ENCODE measurements around the gene MAP3K20. TPM values are rescaled to one million over a fixed set of nuclear protein-coding genes. Genes with fewer than 3 reads are reported as not detected.

MAP3K20 gene
- total RNA-seq, 1 experiment from 2014 or later = 15.2 TPM

DNA sequence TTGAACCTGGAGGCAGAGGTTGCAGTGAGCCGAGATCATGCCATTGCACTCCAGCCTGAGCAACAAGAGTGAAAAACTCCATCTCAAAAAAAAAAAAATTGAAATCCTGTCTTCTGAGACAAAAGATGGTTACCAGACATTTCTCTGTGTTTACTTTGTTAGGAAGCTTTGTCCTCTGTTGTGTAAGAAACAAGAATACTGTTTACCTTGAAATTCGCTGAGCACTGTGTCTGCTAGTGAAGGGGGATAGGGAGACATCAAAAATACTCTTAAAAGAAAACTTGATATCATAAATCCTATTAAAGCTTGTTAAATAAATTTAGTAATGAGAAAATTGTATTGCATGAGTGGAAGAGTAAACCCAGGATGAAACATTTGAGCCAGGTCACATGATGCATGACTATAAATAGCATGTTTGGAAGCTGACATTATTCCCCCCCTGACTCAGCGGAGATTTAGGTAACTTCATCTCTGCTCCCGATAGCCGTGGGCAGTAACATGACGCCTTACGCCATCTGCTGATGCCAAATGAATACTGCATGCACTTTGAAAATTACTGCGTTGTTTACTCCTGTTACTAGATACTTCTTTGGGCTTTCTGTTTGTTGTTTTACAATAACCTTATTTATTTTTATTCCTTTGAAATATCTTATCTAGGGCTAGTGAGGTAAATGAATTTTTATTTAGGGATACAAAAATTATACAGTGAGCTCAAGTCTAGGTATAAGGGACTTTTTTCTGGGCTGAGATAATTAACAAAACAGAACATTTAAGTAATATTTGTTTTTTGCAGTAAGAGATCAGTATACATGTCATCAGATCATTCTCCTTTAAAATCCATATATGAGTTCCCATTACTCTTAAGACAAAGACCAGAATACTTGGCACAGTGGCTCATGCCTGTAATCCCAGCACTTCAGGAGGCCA lies 134.9 kb downstream of the MAP3K20 start:
- no peaks in the 10 kb centered on the region for H3K27me3 Mint-ChIP-seq (ENCODE audit: low read depth)
- CTCF ChIA-PET = interaction anchor here (0.6 to 3.7 kb wide), 12 partner anchors 9 to 238 kb away, joined by 3 to 26 read pairs (median 3); no protein-coding TSS in a partner anchor
- DNase-seq (ENCODE audit: low spot score) (peak; percentile 58), ATAC-seq (peak; percentile 89)
- no peaks in the 10 kb centered on the region for H3K9me3 Mint-ChIP-seq
- POLR2A ChIA-PET = no interaction called here
- H3K4me3 Mint-ChIP-seq = no peak overlapping the region
- H3K36me3 Mint-ChIP-seq = no peaks in the 10 kb centered on the region
- no peak overlapping the region for H3K27ac Mint-ChIP-seq
- peaks cover 9% of the 10 kb centered on the region for H3K4me1 Mint-ChIP-seq
- TF ChIP-seq USF1 (CRISPR knock-in tag; IDR thresholded peaks at IDR 0.05) (peak; percentile 35; the same call in 1 of the 2 replicates), ZNF138 (CRISPR knock-in tag; conservative IDR thresholded peaks at IDR 0.05) (no peak), USF2 (CRISPR knock-in tag; IDR thresholded peaks at IDR 0.05) (0 out of 2 replicates have a peak, but pooled peaks have one; percentile 30)
- TF ChIP-seq, protein P1, sequence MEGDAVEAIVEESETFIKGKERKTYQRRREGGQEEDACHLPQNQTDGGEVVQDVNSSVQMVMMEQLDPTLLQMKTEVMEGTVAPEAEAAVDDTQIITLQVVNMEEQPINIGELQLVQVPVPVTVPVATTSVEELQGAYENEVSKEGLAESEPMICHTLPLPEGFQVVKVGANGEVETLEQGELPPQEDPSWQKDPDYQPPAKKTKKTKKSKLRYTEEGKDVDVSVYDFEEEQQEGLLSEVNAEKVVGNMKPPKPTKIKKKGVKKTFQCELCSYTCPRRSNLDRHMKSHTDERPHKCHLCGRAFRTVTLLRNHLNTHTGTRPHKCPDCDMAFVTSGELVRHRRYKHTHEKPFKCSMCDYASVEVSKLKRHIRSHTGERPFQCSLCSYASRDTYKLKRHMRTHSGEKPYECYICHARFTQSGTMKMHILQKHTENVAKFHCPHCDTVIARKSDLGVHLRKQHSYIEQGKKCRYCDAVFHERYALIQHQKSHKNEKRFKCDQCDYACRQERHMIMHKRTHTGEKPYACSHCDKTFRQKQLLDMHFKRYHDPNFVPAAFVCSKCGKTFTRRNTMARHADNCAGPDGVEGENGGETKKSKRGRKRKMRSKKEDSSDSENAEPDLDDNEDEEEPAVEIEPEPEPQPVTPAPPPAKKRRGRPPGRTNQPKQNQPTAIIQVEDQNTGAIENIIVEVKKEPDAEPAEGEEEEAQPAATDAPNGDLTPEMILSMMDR (IDR thresholded peaks at IDR 0.05) = peak; percentile 60

GRCh38 chr2:173213181-173213580 lies 137.5 kb downstream of the MAP3K20 start:
- ATAC-seq (no peak), DNase-seq (ENCODE audit: low spot score) (no peak)
- H3K27me3 Mint-ChIP-seq (ENCODE audit: low read depth) = no peaks in the 10 kb centered on the region
- CTCF ChIA-PET = interaction anchor here (1.1 kb wide), 2 partner anchors 122 to 185 kb away, joined by 3 read pairs; no protein-coding TSS in a partner anchor
- no peak overlapping the region for H3K27ac Mint-ChIP-seq
- peaks cover 16% of the 10 kb centered on the region for H3K4me1 Mint-ChIP-seq
- POLR2A ChIA-PET = no interaction called here
- H3K9me3 Mint-ChIP-seq = no peaks in the 10 kb centered on the region
- no peak overlapping the region for H3K4me3 Mint-ChIP-seq
- H3K36me3 Mint-ChIP-seq = no peaks in the 10 kb centered on the region
- TF ChIP-seq, protein P2, sequence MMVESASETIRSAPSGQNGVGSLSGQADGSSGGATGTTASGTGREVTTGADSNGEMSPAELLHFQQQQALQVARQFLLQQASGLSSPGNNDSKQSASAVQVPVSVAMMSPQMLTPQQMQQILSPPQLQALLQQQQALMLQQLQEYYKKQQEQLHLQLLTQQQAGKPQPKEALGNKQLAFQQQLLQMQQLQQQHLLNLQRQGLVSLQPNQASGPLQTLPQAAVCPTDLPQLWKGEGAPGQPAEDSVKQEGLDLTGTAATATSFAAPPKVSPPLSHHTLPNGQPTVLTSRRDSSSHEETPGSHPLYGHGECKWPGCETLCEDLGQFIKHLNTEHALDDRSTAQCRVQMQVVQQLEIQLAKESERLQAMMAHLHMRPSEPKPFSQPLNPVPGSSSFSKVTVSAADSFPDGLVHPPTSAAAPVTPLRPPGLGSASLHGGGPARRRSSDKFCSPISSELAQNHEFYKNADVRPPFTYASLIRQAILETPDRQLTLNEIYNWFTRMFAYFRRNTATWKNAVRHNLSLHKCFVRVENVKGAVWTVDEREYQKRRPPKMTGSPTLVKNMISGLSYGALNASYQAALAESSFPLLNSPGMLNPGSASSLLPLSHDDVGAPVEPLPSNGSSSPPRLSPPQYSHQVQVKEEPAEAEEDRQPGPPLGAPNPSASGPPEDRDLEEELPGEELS (CRISPR knock-in tag; IDR thresholded peaks at IDR 0.05) = no peak
- TF ChIP-seq AR (CRISPR knock-in tag; IDR thresholded peaks at IDR 0.05) (no peak), KAT7 (CRISPR knock-in tag; IDR thresholded peaks at IDR 0.05; ENCODE audit: borderline replicate concordance) (no peak), ZNF512 (CRISPR knock-in tag; IDR thresholded peaks at IDR 0.05; ENCODE audit: borderline replicate concordance) (no peak), IRF2 (CRISPR knock-in tag; IDR thresholded peaks at IDR 0.05; ENCODE audit: borderline replicate concordance, low read depth) (no peak), CREB1 (CRISPR knock-in tag; IDR thresholded peaks at IDR 0.05) (no peak), MYBL2 (CRISPR knock-in tag; IDR thresholded peaks at IDR 0.05) (no peak), OVOL2 (CRISPR knock-in tag; IDR thresholded peaks at IDR 0.05; ENCODE audit: borderline replicate concordance) (no peak), FOXP1 (CRISPR knock-in tag; IDR thresholded peaks at IDR 0.05; ENCODE audit: borderline replicate concordance) (no peak), FOXJ3 (CRISPR knock-in tag; IDR thresholded peaks at IDR 0.05; ENCODE audit: borderline replicate concordance) (no peak), MXD4 (CRISPR knock-in tag; IDR thresholded peaks at IDR 0.05; ENCODE audit: borderline replicate concordance) (no peak)
- TF ChIP-seq, protein P3, sequence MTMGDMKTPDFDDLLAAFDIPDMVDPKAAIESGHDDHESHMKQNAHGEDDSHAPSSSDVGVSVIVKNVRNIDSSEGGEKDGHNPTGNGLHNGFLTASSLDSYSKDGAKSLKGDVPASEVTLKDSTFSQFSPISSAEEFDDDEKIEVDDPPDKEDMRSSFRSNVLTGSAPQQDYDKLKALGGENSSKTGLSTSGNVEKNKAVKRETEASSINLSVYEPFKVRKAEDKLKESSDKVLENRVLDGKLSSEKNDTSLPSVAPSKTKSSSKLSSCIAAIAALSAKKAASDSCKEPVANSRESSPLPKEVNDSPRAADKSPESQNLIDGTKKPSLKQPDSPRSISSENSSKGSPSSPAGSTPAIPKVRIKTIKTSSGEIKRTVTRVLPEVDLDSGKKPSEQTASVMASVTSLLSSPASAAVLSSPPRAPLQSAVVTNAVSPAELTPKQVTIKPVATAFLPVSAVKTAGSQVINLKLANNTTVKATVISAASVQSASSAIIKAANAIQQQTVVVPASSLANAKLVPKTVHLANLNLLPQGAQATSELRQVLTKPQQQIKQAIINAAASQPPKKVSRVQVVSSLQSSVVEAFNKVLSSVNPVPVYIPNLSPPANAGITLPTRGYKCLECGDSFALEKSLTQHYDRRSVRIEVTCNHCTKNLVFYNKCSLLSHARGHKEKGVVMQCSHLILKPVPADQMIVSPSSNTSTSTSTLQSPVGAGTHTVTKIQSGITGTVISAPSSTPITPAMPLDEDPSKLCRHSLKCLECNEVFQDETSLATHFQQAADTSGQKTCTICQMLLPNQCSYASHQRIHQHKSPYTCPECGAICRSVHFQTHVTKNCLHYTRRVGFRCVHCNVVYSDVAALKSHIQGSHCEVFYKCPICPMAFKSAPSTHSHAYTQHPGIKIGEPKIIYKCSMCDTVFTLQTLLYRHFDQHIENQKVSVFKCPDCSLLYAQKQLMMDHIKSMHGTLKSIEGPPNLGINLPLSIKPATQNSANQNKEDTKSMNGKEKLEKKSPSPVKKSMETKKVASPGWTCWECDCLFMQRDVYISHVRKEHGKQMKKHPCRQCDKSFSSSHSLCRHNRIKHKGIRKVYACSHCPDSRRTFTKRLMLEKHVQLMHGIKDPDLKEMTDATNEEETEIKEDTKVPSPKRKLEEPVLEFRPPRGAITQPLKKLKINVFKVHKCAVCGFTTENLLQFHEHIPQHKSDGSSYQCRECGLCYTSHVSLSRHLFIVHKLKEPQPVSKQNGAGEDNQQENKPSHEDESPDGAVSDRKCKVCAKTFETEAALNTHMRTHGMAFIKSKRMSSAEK (CRISPR knock-in tag; IDR thresholded peaks at IDR 0.05; ENCODE audit: borderline replicate concordance) = no peak

All from WTC11 (cell line).